ENCODE data around the gene AR.
"Not testable (repeated sequence)": the region's sequence is repeated elsewhere in the genome, so short reads cannot be mapped to it uniquely, and the experiment has no call there.

AR gene

DNA sequence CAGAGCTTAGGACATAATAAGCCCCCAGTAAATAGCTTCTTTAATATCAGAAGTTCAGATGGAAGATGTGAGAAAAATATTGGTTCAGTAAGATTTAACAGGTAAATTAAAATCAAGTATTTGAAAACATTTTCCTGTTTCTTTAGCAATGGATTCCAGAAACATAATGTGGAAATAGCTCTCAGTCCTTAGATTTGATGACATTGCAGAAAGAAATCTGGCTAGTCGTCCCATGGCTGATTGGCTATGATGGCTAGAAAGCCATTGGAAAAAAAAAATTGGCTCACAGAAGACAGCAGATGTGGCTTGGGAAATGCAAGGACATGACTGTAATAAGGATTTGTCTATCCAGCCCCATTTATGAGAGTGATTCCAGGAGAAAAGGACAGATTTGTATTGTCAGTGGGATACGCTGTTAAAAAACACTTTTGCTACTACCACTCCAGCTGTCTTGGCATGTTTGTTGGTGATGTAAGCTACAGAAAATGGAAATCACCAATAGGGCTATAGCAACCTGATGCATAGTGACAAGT, 78.3 kb downstream of the AR start:
- DNase-seq (ENCODE audit: low read depth, low spot score) = no peak
- no peak overlapping the region for H3K27ac ChIP-seq

DNA sequence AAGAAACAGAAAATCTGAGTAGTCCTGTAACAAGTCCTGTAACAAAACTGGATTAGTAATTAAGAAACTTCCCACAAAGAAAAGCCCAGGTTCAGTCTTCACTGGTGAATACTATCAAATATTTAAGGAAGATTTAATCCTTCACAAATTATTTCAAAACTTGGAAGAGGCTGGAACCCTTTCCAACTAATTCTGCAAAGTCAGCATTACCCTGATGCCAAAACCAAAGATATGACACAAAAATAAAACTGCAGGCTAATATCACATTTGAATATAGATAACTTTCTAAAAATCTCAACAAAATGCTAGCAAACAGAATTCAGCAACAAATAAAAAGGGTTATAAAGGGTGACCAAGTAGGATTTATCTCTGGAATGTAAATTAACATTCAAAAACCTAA, 80.5 kb downstream of the AR start:
- no peak overlapping the region for H3K27ac ChIP-seq
- no peak for DNase-seq (ENCODE audit: low read depth, low spot score)

DNA sequence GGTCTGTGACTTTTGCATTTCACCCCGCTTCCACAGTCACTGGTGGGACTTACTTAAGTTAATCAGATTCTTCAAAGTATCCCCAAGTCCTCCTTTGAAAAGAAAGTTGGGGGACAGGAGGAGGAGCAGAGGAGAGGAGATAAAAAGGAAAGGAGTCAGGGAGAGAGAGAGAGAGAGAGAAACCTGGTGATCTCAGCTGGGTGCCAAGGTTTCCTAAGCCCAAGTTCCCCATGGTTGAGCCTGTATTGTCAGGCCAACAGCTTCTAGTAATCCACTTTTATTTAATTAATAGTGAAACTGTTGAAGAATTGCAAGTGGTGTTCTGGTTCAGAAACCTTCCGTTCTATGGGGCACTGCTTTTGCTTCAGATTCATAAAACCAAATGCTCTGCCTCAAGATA, 91.6 kb downstream of the AR start:
- H3K27ac ChIP-seq = no peak overlapping the region
- DNase-seq (ENCODE audit: low read depth, low spot score) = no peak

DNA sequence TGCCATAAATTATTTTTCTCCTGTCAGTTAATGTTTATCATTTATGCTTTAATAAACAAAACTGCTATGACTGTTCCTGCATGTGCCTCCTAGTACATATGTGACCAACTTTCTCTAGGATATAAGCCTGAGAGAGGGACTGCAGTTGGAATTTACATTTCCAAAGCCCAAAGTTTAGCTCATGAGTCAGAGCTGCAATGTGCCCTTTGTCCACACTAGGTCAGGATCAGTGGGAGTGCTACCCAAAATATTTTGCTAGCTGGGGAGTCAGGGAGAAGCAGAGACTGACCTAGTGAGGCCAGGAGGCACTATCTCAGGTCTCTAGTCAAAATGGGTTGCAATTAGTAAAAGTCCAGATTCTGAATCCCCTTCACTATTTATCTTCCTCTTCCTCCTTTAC, 92.7 kb downstream of the AR start:
- no peak for DNase-seq (ENCODE audit: low read depth, low spot score)
- H3K27ac ChIP-seq = no peak overlapping the region

DNA sequence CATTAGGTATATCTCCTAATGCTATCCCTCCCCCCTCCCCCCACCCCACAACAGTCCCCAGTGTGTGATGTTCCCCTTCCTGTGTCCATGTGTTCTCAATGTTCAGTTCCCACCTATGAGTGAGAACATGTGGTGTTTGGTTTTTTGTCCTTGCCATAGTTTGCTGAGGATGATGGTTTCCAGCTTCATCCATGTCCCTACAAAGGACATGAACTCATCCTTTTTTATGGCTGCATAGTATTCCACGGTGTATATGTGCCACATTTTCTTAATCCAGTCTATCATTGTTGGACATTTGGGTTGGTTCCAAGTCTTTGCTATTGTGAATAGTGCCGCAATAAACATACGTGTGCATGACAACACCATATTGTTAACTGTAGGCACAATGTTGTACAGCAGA, 93.5 kb downstream of the AR start:
- not testable (repeated sequence) for H3K27ac ChIP-seq; DNase-seq (ENCODE audit: low read depth, low spot score)

DNA sequence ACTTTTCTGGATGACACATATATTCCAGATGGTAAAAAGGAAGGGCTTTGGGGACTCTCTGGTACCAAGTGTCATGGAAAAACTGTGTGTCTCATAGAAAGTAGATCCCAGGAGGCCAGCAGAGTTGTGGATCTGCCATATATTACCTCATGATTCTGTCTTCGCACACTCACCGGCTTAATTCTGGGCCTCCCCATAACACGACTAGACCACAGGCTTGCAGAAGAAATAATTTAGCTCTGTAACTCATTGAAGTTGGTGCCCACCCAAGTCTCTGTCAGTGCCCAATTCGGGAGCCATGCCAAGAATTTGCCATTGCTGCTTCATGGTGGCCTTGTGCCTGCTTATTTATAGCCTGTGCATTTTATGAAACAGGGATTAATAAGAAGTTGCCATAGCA, 104.5 kb downstream of the AR start:
- no peak for DNase-seq (ENCODE audit: low read depth, low spot score)
- H3K27ac ChIP-seq = no peak overlapping the region

DNA sequence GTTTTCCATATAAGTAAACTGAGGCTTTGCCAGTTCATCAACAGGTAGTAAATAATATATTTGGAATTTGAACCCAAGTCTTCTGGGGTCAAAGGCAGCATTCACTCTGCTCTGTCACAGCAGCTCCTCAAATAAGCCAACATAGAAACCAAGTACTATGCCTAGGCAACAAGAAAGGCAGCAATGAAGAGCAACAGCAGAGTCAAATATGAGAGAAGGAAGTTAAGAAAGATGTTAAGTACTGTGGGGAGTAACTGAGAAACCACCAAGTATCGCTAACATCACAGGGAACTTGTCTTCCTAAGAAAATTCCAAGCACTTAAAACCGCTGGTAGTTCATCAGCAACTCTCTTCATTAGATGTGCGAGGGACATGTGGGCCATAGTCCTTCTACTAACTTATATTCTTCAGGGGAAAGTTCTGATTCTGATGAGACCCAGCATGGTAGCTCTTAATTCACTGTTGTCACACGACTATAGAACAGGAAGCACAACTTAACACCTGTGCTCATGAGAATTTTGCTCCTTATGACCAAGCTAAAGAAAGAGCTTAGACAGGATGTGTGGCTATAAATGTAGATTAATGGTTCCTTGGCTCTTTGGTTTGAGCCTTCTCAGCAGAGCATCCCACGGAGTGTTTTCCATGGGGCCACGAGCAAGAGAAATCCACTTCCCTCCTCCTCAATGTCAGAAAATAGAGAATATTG, 107.8 kb downstream of the AR start:
- DNase-seq (ENCODE audit: low read depth, low spot score) = no peak
- no peak overlapping the region for H3K27ac ChIP-seq

DNA sequence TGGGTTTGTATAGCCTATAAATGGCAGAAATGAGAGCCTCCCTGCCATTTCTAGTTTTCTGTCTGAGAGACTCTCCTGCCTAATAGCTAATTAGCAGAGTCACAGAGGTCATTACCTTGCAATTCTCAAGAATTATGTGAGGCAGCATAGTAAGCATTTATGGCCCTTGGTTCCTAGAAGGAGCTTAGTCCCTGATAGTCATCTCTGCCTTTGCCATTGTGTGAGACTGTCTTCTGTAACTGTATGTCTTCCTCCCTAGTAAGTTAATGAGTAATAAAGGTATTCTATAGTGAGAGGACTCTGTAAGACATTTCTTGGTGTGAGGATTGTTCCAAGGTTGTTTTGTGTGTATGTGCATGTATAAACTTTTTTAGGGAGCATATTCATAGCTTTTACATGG, 108.7 kb downstream of the AR start:
- DNase-seq (ENCODE audit: low read depth, low spot score) = no peak

DNA sequence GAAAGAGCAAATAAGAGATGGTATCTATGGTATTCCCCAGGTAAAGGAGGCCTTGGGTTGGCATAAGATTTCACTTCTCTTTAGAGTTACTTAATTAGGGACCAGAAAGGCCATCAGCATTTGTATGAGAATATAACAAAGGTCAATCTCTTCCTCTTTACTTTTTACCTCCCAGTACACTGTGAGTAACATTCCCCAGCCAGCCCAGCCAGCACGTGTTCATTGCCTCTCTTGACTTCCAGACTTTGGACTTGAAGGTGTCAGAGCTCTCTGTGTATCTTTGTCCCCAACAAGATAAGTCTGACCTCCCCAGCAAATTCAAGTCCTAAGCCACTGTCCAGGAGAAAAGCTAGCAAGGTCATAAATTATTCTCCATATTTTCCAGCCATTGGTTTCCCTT, 110.5 kb downstream of the AR start:
- DNase-seq (ENCODE audit: low read depth, low spot score) = no peak
- H3K27ac ChIP-seq = no peak overlapping the region

More for the DNA sequence above, 108.7 kb downstream of the AR start:
- no peak overlapping the region for H3K27ac ChIP-seq

DNA sequence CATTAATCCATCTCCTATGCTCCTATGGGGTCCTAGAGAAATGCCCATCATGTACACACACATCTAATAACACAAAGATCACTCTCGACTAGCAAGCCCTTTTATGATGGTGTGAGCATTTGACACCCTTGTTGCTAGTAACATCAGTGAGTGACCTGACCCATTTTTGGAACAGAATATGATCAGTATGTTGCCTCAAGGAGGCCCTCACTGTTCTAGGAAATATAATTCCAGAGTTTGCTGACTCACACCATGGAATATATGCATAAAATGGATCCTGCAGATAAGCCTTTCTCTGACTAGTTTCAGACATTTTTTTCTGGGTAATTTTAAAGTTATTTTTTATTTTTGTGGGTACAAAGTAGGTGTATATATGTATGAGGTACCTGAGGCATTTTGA, 121.8 kb downstream of the AR start:
- H3K27ac ChIP-seq = no peak overlapping the region
- DNase-seq (ENCODE audit: low read depth, low spot score) = no peak

DNA sequence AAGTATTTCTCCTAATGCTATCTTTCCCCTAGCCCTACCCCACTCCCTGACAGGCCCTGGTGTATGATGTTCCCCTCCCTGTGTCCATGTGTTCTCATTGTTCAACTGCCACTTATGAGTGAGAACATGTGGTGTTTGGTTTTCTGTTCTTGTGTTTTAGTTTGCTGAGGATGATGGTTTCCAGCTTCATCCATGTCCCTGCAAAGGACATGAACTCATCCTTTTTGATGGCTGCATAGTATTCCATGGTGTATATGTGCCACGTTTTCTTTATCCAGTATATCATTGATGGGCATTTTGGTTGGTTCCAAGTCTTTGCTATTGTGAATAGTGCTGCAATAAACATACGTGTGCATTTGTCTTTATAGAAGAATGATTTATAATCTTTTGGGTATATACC, 126.9 kb downstream of the AR start:
- DNase-seq (ENCODE audit: low read depth, low spot score); H3K27ac ChIP-seq: not testable (repeated sequence)

DNA sequence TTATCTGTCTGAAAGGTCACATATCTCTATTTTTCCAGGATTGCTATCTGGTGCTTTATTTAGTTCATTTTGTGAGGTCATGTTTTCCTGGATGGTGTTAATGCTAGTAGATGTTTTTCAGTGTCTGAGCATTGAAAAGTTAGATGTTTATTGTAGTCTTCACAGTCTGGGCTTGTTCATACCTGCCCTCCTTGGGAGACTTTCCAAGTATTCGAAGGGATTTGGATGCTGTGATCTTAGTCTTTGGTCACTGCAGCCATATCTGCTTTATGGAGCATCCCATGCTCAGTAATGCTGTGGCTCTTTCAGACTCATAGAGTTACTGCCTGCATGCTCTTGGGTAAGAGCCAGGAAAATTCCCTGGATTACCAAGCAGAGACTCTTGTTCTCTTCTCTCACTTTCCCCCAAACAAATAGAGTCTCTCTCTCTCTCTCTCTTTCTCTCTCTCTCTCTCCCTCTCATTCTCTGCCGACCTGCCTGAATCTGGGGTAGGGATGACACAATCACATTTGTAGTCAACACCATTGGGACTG, 130.0 kb downstream of the AR start:
- DNase-seq (ENCODE audit: low read depth, low spot score) = no peak
- H3K27ac ChIP-seq = no peak overlapping the region

DNA sequence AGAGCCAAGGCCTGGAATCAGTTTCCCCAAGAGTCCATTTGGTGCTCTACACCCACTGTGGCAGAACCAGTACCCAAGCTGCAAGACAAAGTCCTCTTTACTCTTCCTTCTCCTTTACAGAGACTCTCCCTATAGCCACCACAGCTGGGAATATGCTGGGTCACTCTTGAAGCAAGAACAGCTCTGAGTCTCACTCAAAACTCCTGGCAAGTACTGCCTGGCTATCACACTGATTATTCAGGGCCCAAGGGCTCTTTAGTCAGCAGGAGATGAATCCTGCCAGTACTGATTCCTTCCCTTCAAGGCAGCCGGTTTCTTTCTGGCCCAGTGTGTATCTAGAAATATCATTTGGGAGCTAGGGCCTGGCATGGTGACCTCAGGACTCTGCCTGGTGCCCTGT, 130.9 kb downstream of the AR start:
- H3K27ac ChIP-seq = no peak overlapping the region
- DNase-seq (ENCODE audit: low read depth, low spot score) = no peak

DNA sequence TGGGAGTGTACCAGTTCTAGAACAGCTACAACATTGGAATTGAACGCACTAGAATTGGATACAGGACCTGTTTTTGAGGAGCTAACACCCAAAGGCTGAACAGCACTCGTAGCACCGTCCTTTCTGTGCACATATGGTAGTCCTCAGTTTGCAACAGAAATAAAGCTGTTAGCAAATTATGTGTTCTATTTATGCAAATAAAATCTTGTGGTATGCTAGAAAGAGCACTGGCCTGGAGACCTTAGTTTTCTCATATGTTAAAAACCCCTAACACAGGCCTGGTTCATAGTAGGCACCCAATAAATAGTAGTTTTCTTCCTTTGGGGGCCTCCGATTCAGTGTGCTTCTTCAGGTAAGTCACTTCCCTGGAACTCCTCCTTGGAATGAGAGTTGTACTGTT, 140.3 kb downstream of the AR start:
- DNase-seq (ENCODE audit: low read depth, low spot score) = no peak
- H3K27ac ChIP-seq = no peak overlapping the region

DNA sequence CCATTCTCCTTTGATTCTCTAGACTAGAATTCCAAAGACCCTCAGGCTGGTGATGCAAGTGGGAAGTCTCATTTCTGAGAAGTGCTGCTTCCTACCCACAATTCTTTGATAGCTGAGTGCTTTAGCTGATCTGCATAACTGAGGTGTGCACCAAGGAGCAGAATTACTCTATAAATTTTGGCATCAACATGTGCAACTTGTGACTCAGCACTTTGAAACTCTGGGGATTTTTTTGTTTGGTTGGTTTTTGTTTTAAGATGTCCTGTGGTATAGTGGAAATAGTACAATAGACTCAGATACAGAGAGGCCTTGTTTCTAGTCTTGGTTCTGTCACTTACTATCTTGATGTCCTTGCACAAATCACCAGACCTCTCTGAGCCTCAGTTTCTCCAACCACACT, 148.4 kb downstream of the AR start:
- H3K27ac ChIP-seq = no peak overlapping the region
- DNase-seq (ENCODE audit: low read depth, low spot score) = no peak

DNA sequence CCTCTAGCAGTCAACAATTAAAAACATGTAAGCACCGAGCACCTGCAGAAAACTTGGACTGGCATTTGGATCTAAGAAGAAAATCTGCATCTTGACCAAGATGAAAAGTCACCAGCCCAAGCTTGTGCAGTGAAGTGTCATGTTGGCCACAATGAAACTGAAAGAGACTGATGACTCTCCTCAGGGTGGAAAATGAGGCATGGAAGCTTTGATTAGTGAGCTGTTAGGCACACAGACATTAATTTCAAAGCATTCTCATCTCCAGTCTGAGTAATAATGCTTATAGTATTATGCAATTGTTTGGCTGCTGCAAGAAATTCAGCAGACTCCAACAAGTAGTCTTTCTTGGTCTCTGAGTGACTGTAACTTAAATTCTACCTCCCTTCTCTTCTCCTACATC, 150.1 kb downstream of the AR start:
- H3K27ac ChIP-seq = no peak overlapping the region
- no peak for DNase-seq (ENCODE audit: low read depth, low spot score)

DNA sequence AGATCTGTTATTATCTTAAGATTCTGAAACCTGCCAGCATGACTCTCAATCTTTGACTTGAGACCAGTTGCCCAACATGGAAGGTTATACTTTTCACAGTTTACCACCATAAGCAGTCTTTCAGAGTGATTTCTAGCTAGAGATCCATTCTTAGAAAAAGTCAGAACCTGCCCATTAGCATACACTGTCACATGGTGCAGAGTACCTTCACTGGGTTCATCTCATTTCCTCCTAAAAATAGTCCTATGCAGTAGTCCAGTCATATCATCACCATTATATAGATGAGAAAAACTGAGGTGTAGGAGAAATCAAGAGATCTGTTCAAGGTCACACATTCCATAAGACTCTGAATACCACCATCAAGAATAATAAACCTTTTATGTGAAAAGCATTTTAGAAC, 153.6 kb downstream of the AR start:
- DNase-seq (ENCODE audit: low read depth, low spot score) = no peak
- no peak overlapping the region for H3K27ac ChIP-seq

DNA sequence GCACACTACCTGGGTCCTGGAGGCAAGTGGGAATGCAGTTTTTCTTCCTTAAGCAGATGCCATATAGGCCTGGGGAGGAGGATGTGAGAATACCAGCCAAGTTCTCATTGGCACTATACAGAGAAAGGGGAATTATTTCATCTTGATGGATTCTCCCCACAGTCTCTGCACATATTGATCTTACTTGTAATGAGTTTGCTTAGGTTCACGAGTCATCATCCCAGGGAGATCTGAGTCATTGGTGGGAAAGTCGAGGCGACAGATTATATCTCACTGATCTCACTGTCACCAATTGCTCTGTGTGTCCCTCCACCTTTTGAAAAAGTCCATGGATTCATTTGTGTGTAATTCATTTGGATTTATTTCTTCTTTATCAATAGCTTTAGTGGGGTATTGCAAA, 156.8 kb downstream of the AR start:
- DNase-seq (ENCODE audit: low read depth, low spot score) = no peak
- H3K27ac ChIP-seq = no peak overlapping the region

DNA sequence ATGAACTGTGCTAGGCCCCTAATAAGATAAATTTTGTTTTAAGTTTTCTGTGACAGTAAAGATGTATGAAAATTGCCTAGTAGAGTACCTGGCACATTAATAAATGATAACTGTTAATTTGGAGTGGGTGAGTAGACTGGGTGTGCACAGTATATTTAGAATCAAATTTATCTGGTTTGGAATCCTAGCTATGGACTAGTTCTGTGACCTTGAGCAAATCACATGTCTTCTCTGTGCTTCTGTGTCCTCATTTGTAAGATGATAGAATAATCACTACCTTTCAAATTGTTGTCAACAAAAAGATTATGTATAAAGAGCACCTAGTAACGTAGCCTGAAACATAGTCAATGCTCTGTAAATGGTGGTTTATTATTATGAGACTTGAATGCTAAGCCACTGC, 170.2 kb downstream of the AR start:
- no peak overlapping the region for H3K27ac ChIP-seq
- no peak for DNase-seq (ENCODE audit: low read depth, low spot score)

DNA sequence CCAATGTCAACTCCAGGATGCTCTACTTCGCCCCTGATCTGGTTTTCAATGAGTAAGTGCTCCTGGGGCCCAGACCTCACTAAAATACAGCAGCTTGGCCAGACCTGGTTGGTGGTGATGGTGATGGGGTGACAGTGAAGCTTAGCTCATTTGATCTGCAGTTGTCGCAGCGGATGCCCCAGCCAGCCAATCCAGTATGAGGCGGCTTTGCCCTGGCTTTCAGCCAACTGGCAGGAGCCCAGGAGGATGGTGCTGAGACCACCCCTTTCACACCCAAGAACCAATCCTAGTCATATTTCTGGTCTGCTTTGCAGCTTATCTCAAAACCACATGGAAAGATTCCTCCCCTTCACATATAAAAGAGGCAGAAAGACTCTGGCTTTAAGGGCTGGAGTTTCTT, 173.8 kb downstream of the AR start:
- no peak for DNase-seq (ENCODE audit: low read depth, low spot score)

DNA sequence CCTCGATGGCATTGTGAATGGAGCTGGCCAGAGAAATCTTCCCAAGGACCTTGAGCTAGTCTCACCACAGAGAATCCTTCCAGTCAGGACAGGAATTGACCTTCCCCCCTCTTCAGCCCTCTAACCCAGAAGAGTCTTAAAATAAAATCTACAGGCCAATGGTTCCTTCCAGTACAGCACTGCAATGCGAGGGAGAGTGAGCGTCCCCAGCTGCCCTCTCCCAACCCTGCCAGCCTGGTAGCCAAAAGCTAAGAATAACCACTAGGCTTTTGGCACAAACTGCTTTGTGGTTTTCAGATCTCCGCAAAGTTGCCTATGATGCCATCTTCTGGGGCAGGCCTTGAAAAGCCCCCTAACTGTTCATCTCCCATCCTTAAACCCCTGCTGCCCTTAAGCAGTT, 175.1 kb downstream of the AR start:
- no peak overlapping the region for H3K27ac ChIP-seq
- no peak for DNase-seq (ENCODE audit: low read depth, low spot score)

More for the DNA sequence above, 173.8 kb downstream of the AR start:
- no peak overlapping the region for H3K27ac ChIP-seq

DNA sequence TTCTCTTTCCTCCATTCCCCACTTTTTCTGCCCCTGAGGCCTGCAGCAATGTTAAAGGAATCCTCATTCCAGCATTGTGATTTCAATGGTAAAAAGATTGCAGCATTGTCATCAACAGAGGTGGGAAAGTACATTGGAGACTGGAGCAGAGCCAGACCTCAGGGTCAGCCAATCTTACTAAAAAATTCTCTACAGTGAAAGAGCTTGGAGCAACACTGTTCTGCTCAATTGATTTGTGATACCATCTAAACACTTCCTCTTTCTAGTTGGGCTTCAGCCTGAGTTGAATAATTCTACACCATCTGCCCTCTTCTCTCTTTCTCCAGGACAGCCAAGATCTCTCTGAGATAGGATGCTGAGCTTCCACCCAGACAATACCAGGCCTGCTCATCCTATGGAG, 176.5 kb downstream of the AR start:
- DNase-seq (ENCODE audit: low read depth, low spot score) = no peak

More for the DNA sequence above, 176.5 kb downstream of the AR start:
- no peak overlapping the region for H3K27ac ChIP-seq
